SK-N-MC (cell line): ENCODE results near the gene CD70.

Experiments used
- EZH2 ChIP-seq: fragments of 200-600 bp; sonication (generic); IDR thresholded peaks from one replicate; pipeline ENCODE4 v1.6.1; 2017; ENCODE audit warnings: antibody characterized with exemption
- POLR2AphosphoS5 ChIP-seq: IDR thresholded peaks from 2 replicates; pipeline ENCODE4 v1.6.1; 2012; ENCODE audit warnings: mild to moderate bottlenecking, low read depth, low read length, borderline replicate concordance

DNA sequence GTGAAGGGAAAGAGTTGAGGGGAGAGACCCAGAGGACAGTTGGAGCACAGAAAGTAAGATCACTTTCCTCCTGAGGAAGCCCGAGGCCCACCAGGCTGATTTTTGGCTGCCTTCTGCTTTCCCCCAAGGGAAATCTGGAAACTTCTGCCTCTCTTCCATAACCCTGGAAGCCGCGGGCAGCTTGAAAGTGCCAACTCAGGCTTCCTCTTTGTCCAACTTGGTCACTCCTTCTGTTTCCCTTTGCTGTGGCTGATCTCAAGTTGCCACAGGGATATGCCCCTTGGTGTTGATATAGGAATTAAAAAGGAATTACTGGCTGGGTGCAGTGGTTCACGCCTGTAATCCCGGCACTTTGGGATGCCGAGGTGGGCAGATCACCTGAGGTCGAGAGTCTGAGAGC, 5.7 kb upstream of the CD70 start:
- TF ChIP-seq POLR2AphosphoS5 (no peak), EZH2 (no peak)
